ENCODE data around the gene PLCH1.

Gene PLCH1

GRCh38 chr3:155372281-155372680 lies 372.6 kb downstream of the PLCH1 start:
- DNase-seq (ENCODE audit: low spot score), result no peak

GRCh38 chr3:155370764-155371503 lies 373.9 kb downstream of the PLCH1 start:
- no peak for DNase-seq (ENCODE audit: low spot score)

DNA sequence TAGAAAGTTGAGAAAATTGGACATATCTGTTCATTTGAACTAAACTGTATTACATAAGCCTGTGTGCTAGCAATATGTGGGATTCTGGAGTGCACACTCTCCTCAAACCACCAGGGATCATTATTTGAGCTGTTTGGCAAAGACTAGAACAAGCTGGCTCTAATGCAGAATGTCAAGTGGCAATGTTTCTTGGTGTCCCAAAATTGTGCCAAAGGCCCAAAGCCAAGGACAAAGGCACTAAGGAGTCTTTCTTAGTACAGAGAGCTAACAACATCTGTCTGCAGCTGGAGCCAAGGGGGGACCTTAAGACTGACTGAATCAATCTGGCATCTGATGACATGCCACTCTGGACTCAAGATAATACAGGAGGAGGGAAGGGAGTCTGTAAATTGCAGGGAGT lies 374.7 kb downstream of the PLCH1 start:
- DNase-seq (ENCODE audit: low spot score), result peak; percentile 35

DNA sequence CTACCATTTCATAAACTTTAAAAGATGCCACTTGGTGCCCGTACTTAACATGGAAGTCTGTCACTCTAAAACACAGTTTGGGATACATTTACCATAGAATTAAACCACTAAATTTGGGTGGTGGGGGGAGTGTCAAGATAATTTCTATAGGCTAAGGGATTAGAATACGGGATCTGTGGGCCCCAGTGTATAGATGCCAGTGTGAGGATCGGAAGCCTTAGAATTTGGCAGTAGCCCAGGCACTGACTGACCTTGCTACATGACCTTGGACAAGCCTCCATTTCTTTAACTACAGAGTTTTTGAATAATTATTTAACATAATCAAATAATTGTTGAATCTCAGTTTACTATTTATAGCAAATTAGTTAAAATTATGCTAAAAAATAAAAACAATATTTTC lies 375.1 kb downstream of the PLCH1 start:
- DNase-seq (ENCODE audit: low spot score), result no peak

GRCh38 chr3:155369244-155369643 lies 375.6 kb downstream of the PLCH1 start:
- DNase-seq (ENCODE audit: low spot score), result no peak

DNA sequence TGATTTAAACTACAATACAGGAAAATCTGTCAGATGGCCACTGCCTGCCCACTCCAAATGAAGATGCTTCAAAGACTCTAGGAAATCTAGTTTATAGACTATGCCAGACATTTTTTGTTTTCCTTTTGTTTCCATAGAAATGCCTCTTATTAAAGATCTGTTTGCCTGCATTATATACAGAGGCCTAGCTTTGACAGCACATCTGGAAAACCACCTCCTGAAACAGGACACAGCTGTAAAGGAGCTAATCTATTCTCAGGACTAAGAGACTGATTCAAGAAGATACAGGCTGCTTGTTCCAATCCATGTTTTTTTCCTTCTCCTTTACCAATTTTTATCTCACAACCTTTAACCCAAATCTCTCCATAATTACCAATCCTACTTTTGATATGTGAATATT lies 376.1 kb downstream of the PLCH1 start:
- DNase-seq (ENCODE audit: low spot score), result no peak

DNA sequence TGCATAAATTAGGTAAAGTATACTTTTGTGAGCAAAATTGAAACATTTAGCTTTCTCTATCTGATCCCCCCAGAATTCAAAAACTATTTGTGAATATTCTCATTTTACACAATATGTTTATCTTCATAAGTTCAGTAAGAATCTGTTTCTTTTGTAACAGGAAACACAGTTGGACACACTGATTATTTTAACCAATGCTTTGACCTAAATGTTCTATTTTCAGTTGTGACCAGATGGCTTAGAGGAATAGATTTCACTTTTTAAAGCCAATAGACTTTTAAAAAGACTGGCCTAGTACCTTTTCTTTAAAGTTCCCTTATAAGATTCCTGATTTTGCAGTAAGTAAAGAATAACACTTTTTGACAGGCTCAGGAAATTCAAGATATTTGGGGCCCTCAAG lies 377.4 kb downstream of the PLCH1 start:
- DNase-seq (ENCODE audit: low spot score), result no peak

GRCh38 chr3:155365178-155365783 lies 379.6 kb downstream of the PLCH1 start:
- no peak for DNase-seq (ENCODE audit: low spot score)

DNA sequence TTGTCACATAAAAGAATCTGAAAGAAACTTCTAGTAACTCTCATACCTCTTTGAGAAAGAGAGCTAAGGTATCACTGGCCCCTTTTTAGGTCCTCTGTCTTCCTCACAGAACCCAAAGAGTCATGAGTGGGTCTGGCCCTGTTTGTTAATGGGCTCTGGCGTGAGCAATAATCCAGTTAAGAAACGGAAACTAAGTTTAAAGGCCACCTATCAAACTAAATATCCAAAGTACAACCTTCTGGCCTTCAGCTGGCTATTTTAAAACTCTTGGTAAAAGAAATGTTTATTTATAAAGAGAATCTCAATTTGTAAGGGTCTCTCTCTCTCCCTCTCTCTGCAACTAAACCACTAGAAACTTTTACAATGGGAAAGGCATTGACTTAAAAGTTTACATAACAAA lies 380.4 kb downstream of the PLCH1 start:
- no peak for DNase-seq (ENCODE audit: low spot score)

GRCh38 chr3:155363690-155364070 lies 381.2 kb downstream of the PLCH1 start:
- DNase-seq (ENCODE audit: low spot score), result no peak

DNA sequence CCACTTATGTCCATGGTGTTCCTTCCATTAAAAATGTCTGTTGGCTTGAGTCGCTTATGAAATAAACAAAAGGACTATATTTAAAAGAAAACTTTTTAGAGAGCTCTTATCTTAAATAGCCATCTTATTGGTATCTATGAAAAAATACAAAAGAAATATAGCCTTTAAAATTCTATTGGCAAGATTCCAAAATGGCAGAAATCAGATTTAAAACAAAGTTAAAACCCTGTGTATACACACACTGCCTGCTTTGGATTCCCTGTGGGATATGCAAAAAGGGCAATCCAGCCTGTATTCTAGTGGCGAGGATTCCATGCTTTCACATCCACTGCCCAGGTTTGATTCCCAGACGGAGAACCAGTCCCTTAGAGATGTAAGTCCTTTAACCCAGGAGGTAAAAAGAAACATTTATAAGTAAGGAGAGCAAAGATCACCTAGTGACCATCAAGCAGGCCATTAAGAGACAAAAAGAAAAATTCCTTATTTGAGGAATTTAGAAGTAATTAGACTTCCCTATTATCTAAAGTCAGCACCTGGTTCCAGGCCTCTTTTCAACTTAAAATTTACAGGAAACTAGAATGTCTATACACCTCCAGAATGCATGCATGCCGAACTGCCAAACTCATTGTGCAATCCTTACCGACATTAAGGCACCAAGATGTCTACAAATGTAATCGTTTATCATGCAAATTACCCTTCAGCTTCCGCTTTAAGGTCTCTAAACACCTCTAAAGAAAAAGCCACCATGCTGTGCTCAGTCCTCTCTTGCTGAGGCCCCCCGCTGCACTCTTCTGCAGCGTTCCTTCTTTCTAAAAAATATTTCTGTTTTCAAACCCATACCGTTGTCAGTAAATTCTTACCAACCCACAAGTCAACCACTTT lies 381.8 kb downstream of the PLCH1 start:
- no peak for DNase-seq (ENCODE audit: low spot score)

DNA sequence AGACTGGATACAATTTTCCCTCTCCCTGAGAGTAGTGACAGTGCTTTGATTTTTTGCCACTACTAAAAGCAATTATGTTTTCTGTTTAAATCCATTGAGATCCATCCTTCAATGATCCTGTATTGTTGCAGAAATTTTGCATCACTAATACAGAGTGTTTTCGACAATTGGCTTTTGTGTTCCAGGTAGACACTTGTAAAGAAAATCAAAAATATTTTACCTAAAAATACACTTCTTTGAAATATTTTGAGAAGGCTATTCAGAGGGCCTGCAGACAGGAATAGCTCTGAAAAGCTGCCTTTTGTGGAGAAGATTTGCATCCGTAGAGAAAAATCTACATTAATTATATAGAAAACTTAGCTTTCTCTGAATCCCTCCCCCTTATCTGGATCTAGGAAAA lies 384.6 kb downstream of the PLCH1 start:
- no peak for DNase-seq (ENCODE audit: low spot score)

- DNase-seq (ENCODE audit: low spot score), result no peak
Measured at GRCh38 chr3:155356594-155357370, 388.1 kb downstream of the PLCH1 start.

DNA sequence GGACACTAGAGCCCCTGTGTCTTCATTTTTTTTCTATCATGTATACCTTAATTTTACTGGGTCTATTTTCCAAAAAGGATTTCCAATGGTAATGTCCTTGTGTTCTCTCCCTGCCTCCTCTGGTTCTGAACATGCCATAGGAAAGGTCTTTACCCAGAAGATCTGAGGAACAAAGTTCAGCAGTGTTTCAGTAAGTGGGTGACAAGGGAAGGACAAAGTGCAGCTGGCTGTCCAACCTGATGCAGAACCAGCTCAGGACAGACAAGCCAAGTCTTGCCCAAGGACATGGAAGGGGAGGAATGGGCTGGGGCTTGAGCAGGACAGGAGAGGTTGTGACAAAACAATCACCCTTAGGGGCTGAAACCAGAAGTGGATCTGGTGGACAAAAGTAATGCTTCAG lies 390.2 kb downstream of the PLCH1 start:
- no peak for DNase-seq (ENCODE audit: low spot score)

GRCh38 chr3:155352900-155353490 lies 391.9 kb downstream of the PLCH1 start:
- peak; percentile 22 for DNase-seq (ENCODE audit: low spot score)

DNA sequence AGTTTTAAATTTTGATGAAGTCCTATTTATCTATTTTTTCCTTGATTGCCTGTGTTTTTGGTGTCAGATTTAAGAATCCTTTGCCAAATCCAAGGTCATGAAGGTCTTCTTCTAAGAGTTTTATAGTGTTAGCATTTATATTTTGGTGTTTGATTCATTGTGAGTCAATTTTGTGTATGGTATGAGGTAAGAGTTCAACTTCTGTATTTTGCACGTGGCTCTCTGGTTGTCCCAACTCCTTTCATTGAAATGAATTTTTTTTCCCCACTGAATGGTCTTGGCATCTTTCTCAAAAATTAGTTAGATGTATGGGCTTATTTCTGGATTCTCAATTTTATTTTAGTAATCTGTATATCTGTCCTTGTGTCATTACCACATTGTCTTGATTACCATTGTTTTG lies 394.3 kb downstream of the PLCH1 start:
- DNase-seq (ENCODE audit: low spot score), result no peak

DNA sequence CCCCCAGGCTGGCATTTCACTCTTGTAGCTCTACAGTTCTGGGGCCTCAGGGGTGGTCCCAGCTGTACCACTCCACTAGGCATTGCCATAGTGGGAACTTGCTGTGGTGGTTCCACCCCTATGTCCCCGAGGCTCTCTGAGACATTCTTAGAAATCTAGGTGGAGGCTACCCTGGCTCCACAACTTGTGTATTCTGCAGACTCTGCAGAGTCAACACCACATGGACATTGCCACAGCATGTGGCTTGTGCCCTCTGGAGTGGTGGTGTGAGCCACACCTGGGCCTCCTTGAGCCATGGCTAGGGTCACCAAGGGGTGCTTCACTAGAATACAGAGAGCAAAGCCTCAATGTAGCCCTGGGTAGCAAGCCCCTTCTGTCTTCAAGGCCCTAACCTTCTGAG lies 397.0 kb downstream of the PLCH1 start:
- DNase-seq (ENCODE audit: low spot score), result no peak

- DNase-seq (ENCODE audit: low spot score), result peak; percentile 39
Measured at GRCh38 chr3:155342344-155342743, 402.5 kb downstream of the PLCH1 start.

GRCh38 chr3:155339052-155339451 lies 405.8 kb downstream of the PLCH1 start:
- DNase-seq (ENCODE audit: low spot score), result no peak

- DNase-seq (ENCODE audit: low spot score), result no peak
Measured at GRCh38 chr3:155335724-155336354, 409.0 kb downstream of the PLCH1 start.
